Stimulated activated CD8-positive, alpha-beta memory T cell treated with anti-CD3 and anti-CD28 coated beads, Interleukin-4, amount 100 ng/mL, for 4 hours (primary cell): ENCODE results near the gene HAGHL.
"Not testable (repeated sequence)": the region's sequence is repeated elsewhere in the genome, so short reads cannot be mapped to it uniquely, and the experiment has no call there.

Experiments used
- DNase-seq, 2 donors: peaks; one replicate each; pipeline ENCODE4 v3.0.0-alpha.2; 2020; ENCODE audit warnings: low read depth in 2 of 2, low spot score in 1 of 2

The HAGHL gene

GRCh38 chr16:751152-752006 is 24.5 kb downstream of the HAGHL start:
- DNase-seq: no peak

DNA sequence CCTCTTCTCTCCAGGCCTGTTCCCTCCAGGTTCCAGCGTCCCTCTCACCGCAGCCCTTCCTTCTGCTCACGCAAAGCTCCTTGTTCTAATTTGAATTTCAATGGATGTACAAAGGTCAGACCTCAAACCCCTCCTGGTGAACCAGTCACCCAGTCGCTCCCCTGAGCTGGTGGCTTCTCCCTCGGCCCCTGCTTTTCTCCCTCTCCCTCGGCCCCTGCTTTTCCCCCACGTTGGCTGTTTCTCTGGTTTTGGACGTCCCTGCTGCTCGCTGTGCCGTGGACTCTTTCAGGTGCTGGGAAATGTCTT is 25.1 kb downstream of the HAGHL start:
- DNase-seq: no peak

DNA sequence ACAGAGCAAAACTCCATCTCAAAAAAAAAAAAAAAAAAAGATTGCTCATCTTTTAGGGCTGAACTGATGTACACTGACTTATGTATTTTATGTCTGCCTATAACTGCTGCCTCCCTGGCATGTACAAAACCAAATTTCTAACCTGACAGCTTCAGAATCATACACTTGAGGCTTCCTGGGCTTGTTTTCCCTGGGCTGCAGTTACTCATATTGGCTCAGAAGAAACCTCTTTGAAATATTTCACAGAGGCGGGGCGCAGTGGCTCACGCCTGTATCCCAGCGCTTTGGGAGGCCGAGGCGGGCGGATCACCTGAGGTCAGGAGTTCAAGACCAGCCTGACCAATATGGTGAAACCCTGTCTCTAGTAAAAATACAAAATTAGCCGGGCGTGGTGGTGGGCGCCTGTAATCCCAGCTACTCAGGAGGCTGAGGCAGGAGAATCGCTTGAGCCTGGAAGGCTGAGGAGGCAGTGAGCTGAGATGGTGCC is 27.3 kb downstream of the HAGHL start:
- DNase-seq: not testable (repeated sequence)

DNA sequence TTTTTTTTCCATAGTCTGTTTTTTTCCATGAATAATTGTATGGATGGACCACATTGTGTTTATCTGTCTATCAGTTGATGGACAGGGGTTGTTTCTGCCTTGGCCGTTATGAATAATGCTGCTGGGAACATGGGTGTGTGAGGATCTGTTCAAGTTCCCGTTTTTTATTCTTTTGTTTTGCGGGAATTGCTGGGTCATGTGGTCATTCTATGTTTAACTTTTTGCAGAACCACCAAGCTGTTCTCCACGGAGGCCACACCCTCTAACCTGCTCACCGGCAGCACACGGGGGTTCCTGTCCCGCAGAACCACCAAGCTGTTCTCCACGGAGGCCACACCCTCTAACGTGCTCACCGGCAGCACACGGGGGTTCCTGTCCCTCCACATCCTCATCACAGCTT is 27.8 kb downstream of the HAGHL start:
- DNase-seq: no peak

DNA sequence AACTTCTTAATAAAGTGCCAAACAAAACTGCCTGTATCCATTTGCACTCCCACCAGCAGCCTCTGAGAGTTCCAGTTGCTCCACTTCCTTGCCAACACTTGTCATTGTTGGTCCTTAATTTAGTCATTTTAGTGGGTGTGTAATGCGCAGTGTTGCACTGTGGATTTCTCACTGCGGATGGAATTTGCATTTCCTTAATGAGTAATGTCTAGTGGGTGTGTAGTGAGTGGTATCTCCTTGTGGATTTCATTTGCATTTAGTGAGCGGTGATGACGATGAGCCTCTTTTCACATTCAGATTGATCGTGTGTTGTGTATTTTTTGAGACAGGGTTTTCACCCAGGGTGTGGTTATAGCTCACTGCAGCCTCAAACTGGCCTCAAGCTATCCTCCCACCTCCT is 29.5 kb downstream of the HAGHL start:
- no peak for DNase-seq

GRCh38 chr16:759110-759910 is 32.4 kb downstream of the HAGHL start:
- DNase-seq: no peak

DNA sequence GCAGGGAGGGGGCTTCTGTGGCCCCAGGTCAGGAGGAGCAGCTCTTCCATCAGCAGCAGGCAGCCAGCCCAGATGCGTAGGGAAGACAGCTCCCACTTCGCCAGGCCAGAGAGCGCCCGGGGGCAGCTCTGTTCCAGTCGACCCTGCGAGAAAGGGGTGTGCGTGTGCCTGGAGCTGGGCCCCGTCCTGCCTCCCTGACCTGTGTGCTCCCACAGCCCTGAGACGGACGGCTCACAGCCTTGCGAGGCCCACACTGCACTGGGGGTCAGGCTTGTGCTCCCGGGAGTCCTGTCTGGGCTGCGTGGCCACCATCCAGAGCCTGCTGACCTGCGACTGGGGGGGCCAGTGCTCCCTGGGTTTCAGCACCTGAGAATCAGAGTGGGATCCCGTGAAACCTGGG is 33.2 kb downstream of the HAGHL start:
- DNase-seq: no peak

DNA sequence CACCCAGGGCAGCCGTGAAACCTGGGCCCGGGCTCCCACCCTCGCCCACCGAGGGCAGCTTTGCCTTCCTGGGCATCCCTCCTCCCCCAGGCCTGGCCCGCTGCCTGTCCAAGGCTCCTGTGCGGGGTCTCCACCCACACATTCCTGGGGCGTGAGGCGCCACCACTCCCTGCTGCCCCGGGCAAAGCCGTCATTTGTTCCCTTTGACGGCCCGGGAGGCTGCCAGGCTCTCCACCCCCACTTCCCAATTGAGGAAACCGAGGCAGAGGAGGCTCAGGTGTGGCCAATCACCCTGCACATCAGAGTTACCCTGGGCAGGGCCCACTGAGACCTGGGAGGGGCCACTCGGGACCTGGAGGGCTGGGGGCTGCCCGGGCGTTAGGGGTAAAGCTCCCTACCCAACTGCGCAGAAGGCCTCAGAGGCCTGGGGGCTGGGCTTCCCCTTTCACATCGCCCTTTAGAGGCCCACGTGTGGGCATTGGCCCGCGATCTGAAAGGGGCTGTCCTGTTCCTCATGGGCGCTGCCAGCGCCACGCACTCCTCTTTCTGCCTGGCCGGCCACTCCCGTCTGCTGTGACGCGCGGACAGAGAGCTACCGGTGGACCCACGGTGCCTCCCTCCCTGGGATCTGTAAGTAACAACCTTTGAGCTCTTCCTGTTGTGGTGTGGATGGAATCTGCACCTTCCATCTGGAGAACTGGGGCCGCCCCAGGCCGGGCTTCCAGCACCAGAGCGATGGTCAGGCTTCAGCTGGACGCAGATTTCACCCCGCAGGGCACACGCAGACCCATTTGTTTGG is 33.8 kb downstream of the HAGHL start, which contains the start of gene MSLN:
Gene MSLN, plus strand, starts transcription at position 190 of the 799 bp plus-strand sequence. CDS start 1,947 bp downstream, outside the sequence.
- no peak for DNase-seq

- no peak for DNase-seq
These were observed 35.0 kb downstream of the HAGHL start for GRCh38 chr16:761625-762513.

DNA sequence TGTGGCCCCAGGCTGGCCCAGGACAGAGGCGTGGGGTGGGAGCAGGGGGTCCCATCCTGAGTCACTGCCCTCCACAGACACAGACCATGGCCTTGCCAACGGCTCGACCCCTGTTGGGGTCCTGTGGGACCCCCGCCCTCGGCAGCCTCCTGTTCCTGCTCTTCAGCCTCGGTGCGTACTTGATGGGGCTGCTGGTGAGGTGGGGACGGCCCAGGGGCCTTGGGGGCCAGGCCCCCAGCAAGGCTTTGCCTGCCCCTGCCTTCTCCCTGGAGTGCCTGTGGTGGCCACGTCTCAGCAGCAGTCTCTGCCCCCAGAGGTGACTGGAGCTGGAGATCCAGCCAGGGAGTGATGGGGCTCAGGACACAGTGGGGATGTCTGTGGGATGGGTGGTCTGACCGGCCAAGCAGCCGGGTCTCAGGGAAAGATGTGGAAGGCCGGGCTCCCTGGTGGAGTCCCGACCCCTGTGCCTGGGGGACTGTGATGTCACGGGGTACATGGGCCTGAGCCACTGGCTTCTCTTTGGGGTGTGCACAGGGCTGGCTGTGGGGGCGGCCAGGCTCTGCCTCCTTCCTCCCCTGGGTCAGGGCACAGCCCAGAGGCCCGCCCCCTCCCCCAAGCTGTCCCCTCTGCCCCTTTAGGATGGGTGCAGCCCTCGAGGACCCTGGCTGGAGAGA is 35.8 kb downstream of the HAGHL start:
- no peak for DNase-seq

- no peak for DNase-seq
These were observed 36.7 kb downstream of the HAGHL start for GRCh38 chr16:763369-764183.

- DNase-seq: no peak
These were observed 37.4 kb downstream of the HAGHL start for GRCh38 chr16:764184-764750.

DNA sequence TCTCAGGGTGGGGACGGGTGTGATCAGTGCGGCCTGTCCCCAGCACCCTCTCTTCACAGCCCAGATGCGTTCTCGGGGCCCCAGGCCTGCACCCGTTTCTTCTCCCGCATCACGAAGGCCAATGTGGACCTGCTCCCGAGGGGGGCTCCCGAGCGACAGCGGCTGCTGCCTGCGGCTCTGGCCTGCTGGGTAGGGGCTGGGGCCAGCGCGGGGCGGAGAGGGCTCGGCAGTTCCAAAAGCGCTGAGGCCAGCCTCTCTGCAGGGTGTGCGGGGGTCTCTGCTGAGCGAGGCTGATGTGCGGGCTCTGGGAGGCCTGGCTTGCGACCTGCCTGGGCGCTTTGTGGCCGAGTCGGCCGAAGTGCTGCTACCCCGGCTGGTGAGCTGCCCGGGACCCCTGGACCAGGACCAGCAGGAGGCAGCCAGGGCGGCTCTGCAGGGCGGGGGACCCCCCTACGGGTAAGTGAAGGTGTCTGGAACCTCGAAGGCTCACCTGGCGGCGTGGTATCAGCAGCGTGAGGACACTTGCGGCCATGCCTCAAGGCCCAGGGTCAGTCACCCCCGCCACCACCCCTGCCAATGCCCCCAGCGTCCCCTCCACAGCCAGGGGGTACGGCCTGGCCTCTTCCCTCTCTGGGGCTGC is 38.1 kb downstream of the HAGHL start:
- DNase-seq: no peak

GRCh38 chr16:765488-765865 is 38.6 kb downstream of the HAGHL start:
- DNase-seq: no peak

GRCh38 chr16:766008-766819 is 39.3 kb downstream of the HAGHL start:
- DNase-seq: no peak

DNA sequence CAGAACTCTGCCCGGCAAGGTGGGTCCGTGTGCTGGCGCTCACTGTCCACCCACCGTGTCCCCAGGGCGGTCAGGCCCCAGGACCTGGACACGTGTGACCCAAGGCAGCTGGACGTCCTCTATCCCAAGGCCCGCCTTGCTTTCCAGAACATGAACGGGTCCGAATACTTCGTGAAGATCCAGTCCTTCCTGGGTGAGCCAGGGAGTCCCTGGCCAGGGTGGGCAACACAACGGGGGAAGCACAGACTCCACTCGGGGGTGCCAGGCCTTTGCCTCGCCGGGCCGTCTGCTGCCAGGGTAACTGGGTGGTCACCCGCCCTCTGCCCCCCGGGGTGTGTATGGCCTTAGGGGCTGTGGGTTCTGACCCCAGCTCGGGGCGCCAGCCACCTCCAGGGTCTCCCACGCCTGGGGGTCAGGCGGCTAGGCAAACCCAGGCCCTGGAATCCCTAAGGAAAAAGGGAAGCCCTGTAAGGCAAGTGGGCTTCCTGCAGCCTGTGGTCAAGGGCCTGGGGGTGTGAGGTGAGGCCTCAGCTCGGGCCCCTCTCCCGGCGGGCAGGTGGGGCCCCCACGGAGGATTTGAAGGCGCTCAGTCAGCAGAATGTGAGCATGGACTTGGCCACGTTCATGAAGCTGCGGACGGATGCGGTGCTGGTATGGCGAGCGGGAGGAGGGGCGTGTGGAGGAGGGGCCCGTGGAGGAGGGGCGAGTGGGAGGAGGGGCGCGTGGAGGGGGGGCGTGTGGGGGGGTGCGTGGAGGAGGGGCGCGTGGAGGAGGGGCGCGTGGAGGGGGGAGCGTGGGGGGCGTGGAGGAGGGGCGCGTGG is 40.1 kb downstream of the HAGHL start:
- no peak for DNase-seq
